ENCODE data around the gene TUBB3.
"Not testable (repeated sequence)": the region's sequence is repeated elsewhere in the genome, so short reads cannot be mapped to it uniquely, and the experiment has no call there.

TUBB3 gene

DNA sequence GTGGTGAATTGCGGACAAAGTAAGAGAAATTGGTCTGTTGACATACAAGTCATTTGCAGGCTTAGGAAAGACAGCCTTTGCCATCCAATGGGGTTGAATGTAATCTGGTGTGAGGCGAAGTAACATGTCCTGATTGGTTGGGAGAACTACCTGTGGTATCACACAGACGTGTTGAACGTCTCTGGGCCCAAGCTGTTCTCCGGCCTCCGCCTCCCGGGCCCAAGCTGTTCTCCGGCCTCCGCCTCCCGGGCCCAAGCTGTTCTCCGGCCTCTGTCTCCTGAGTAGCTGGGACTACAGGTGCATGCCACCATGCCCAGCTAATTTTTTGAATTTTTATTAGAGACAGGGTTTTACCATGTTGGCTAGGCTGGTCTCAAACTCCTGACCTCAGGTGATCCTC, 44.9 kb downstream of the TUBB3 start:
- FAIRE-seq = not testable (repeated sequence)

DNA sequence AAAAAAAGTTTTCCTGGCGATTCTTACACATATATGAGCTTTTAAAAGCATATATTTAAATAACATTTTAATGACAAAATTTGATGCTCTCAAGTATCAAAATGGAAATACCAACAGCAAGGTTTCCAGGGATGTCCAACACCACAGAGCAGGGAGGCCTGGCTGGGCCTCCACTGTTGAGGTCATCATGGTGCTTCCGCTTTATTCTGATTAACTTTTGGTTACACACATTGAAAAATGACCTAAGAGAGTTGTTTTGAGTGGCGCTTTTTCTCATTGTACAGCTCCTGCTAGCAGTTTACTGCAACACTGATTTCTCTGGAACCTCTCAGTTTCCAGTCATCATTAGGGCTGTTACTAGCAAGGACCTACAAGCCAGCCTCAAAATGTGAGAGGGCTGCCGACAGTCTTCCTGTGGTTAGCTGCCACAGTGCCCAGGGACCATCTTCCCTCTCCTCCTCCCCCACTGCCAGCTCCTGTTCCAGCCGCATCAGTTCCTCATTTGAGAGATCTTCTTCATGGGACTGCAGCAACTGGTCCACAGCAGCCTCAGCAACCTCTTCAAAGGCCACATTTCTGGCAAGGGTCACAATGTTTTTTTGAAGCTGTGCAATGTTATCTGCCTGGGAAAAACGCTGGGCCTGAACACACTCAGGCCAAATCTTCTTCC, 46.7 kb downstream of the TUBB3 start:
- no peak for FAIRE-seq

DNA sequence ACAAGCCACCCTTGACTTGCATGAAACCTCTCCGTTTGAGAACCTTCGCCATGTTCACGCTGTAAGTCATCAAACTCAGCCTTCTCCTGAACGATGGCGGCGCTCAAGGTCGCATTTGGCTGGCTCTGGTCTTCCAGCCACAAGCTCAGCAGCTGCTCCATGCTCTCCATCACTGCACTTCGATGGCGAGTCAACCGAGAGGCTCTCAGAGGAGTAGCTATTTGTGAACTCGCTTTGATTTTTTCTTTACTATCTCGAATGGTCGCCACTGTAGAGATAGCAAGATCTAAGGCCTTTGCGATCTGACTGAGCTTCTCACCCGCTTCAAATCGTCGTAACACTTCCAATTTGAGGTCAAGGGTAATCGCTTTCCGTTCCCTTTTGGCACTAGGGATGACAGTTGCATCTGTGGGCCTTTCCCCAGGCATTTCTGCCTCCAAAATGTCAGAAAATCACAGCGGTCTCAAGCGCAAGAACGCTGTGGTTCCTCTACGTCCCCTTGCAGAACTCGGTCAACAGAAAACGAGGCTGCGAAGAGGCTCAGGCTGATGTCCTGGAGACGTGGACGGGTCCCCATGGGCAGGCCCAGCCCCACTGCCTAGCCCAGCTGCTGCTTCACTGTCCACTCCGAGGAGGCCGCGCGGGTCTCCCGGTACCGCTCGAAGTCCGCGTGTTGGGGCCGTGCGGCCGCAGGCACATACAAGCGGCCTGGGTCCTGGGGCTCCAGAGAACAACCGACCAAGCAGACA, 48.5 kb downstream of the TUBB3 start:
- no peak for FAIRE-seq

DNA sequence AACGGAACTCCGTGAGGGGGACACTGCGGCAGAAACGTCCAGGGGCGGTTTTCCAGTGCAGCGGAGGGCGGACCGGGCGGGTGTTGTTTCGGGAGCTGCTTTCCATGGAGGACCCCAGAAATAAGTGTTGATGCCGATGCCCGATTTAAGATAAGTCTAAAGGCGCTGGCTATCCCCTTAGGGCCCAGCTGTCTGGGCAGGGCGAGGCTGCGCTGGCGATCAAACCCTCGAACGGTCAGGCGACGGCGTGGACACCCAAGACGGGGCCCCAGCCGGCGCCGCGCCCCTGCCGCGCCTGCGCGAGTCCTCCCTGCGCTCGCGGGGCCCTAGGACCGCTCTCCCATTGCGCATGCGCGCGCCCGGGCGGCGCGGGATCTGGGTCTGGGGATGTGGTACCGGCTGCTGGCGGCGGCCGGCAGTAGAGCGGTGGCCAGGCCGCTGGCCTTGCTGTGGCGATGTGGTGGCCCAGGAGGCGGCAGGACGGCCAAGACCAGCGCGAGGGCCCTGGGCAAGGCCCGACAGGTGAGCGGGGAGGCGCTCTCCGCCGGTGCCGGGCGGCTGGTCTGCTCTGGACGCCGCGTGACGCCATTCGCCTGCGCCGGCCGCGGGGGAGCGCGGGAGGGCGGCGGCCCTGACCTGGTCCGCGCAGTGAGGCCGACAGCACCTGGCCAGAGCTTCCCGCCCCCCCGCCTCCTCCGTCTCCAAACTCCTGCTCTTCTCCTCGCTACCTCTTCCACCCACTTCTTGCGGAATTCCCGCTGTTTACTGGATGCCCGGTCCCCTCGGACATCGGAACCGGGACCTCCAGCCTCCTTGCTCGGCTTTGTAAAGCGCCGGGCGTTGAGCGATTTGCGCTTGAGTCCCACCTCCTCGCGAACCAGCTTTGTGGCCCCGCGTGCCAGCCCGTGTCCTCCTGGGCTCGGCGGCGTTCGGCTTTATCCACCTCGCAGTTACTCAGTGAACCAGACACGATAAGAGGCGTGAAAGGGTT, 49.4 kb downstream of the TUBB3 start:
- no peak for FAIRE-seq

DNA sequence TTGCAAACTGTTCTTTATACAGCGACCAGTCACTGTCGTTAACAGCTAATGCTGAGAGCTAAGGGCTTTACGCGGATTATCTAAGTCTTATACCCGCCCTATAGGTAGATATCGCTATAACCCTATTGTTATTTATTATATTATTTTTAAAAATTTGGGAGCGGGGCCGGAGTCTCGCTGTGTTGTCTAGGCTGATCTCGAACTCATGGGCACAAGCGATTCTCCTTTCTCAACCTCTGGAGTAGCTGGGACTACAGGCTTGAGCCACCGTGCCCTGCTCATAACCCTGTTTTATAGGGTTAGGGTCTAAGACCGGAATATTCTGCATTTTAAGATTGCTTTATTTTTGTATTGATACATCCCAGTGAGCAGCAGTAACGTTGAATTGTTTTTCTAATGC, 50.1 kb downstream of the TUBB3 start:
- FAIRE-seq = no peak

DNA sequence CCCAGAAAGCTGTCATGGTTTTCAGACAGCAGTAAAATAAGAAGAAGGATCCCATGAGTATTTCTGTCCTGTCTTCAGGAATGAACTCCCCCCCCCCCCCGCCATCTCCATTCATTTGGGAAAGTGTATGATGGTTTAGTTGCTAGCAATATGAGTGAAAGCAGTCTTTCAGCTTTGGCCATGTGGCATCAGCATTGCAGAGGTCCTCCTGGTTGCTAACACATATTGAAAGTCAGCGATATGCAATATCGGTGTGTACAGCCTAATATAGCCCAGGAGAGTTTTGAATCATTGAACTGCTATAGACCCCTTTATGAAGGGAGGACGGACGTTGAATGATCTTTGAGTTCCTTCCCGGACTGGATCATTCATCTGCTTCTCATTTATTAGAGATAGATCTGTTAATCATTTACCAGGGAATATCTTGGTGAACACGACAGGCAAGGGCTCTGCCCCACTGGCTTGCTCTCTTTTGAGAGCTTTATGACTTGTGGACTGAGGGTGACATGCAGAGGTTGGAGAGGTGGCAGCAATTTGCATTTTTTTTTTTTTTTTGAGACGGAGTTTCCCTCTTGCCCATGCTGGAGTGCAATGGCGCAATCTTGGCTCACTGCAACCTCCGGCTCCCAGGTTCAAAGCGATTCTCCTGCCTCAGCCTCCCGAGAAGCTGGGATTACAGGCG, 50.7 kb downstream of the TUBB3 start:
- no peak for FAIRE-seq

DNA sequence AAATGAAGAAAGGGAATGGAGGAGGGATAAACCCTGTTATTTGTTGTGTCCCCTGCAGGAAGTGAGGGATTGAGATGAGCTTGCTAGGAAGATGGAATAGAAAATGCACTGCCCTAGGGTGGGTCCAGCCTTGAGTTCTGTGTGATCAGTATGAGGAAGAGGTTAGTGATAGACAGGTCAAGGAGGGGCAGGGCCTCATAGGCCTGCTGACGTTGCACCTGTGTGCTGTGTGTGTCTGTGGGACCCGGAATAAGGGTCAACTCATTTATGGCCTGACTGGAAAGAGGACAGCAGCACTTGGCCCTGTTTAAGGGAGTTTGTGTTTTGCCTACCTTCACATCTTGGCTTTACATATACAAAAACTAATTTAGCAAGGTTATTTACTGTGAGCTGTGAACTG, 51.7 kb downstream of the TUBB3 start:
- no peak for FAIRE-seq

DNA sequence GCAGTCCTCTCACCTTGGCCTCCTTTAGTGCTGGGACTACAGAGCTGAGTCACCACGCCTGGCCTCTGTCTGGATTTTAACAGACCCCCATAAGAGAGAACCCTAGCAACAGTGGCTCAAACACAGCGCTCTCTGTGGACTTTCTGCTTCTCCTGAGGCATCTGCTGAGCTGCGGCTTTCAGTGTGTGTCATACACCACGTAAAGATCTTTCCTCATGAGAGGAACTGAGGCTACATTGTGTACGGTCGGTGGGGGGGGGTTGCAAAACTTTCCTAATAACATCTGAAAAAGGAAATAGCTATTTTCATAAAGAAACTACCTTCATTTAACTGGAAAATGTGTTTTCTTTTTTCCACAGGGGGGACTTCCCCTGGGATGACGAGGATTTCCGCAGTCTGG, 58.3 kb downstream of the TUBB3 start:
- FAIRE-seq = no peak

DNA sequence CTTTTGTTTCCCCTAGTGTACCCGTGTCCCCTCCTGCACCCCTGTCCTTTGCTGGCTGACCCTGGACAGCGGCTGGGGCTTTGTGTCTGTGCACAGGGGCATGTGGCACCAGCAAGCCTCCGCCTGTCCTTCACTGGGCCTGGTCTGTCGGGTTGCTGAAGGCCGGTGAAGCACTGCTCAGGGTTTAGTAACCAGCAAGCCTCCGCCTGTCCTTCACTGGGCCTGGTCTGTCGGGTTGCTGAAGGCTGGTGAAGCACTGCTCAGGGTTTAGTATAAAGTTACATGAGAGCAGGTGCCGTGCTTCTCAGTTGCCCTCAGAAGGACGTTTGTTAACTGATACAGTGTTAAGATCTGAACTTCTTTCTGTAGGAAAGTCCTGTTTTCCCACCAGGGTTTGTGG, 59.2 kb downstream of the TUBB3 start:
- no peak for FAIRE-seq

DNA sequence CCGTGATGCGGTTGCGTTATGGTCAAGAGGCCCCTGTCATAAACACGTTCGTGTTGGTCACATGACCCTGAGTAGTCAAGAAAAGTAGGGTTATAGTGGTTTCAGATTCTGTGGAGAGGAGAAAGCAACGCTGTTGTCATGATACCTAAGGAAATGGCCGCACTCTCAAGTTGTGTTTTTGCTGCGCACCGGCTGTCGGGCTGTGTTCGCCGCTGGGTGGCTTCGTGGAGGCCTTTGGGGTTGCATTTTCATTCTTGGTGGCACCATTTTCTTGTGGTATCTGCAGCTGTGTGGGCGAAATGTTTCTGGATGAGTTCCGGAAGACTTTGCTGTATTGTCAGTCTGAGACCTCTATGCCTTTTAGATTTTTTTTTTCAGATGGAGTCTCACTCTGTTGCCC, 60.4 kb downstream of the TUBB3 start:
- FAIRE-seq = no peak

DNA sequence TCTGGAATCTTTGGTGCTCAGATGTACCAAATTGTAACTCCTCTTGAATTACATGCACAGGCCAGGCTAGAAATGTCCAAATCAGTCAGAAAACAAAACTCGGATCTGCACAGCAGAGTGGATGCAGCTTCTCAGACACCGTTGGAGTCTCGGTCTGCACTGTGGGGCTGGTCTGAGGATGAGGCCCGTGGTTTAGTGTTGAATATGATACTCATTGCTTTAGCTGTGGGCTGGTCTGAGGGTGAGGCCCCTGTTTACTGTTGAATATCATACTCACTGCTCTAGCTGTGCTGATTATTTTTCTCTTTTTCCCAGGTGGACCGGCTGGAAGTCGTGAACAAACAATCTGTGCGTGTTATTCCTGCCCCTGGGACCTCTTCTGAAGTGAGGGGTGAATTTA, 61.1 kb downstream of the TUBB3 start:
- no peak for FAIRE-seq

DNA sequence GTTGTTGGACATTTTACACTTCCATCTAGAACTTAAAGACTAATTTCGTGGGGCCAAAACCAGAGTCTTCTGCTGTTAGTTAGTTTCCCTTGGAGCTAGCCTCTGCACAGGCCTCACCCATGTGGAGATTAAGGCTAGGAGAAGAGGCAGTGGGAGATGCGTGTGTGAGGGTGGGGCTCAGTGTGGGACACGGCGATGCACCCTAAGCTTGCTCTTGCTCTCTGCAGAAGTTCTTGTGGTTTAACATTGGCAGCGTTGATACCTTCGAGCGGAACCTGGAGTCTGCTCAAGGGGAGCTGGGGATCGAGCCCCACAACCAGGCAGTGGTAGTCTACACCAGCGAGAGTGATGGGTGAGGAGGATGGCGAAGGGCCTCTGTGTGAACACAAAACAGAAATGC, 62.1 kb downstream of the TUBB3 start:
- FAIRE-seq = no peak
